HG03159 (cell line): ENCODE data around the gene FASTK.
A peak's percentile ranks its signal among the peaks of the same experiment; 100 is the strongest.

Source experiments
- ATAC-seq: cut with Tn5 transposase; IDR thresholded peaks from one replicate; pipeline ENCODE4 v1.9.1; 2021; ENCODE audit warnings: mild to moderate bottlenecking, moderate library complexity; ENCODE audit not compliant: unreplicated experiment

FASTK gene

GRCh38 chr7:151118108-151119054 lies 37.8 kb upstream of the FASTK start:
- no peak for ATAC-seq

GRCh38 chr7:151117565-151117964 lies 37.0 kb upstream of the FASTK start:
- ATAC-seq = no peak

GRCh38 chr7:151116603-151117440 lies 36.2 kb upstream of the FASTK start:
- ATAC-seq = no peak

GRCh38 chr7:151115836-151116418 lies 35.3 kb upstream of the FASTK start:
- no peak for ATAC-seq

- no peak for ATAC-seq
These were observed 34.7 kb upstream of the FASTK start for GRCh38 chr7:151115121-151115835.

GRCh38 chr7:151114151-151115090 lies 33.8 kb upstream of the FASTK start:
- no peak for ATAC-seq

- no peak for ATAC-seq
These were observed 32.9 kb upstream of the FASTK start for GRCh38 chr7:151113344-151114150.

- ATAC-seq = peak; percentile 82
These were observed 30.5 kb upstream of the FASTK start for GRCh38 chr7:151110941-151111645.

GRCh38 chr7:151110236-151110940 lies 29.8 kb upstream of the FASTK start:
- no peak for ATAC-seq

- no peak for ATAC-seq
These were observed 28.8 kb upstream of the FASTK start for GRCh38 chr7:151109094-151110048.

GRCh38 chr7:151107882-151108281 lies 27.3 kb upstream of the FASTK start:
- ATAC-seq = no peak

- no peak for ATAC-seq
These were observed 24.0 kb upstream of the FASTK start for GRCh38 chr7:151104411-151105235.

- no peak for ATAC-seq
These were observed 23.4 kb upstream of the FASTK start for GRCh38 chr7:151103973-151104372.

GRCh38 chr7:151102991-151103390 lies 22.4 kb upstream of the FASTK start:
- no peak for ATAC-seq

GRCh38 chr7:151101621-151102396 lies 21.2 kb upstream of the FASTK start:
- ATAC-seq = no peak
